ENCODE results near the gene CNTNAP5. TPM values are rescaled to one million over a fixed set of nuclear protein-coding genes. Genes with fewer than 3 reads are reported as not detected.

CNTNAP5 gene
- total RNA-seq, 1 experiment from 2014 or later: not detected

DNA sequence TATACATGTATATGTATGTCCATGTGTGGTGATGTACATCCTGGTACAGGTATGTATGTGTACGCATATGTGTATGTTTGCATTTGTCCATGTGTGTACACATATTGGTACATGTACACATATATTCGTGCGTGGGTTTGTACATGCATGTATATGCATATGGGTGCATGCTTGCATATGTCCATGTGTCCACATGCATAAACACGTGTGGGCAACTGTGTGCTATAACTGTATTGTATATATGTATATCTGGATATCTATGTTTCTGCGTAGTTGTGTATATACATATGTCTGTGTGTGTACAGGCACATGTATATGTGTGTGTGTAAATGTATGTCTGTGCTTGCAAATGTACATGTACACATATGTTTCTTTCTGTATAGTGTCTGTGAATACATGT is 858.5 kb downstream of the CNTNAP5 start:
- H3K27me3 ChIP-seq (ENCODE audit: control insufficient read depth, insufficient read depth, low read length): no peaks in the 10 kb centered on the region
- 0 out of 2 replicates have a peak, but pooled peaks cover 5% of the 10 kb centered on the region for H3K9me3 ChIP-seq (ENCODE audit: control insufficient read depth, insufficient read depth, low read depth, low read length)
- ATAC-seq: no peak
- no peak overlapping the region for H3K27ac ChIP-seq (ENCODE audit: low read length)
- no peak for DNase-seq (ENCODE audit: low read depth, low spot score)
- no peaks in the 10 kb centered on the region for H3K36me3 ChIP-seq (ENCODE audit: control insufficient read depth, insufficient read depth, low read length)
- no TSS peak for BruUV-seq (replicated peaks)
- no peak overlapping the region for H3K4me3 ChIP-seq (ENCODE audit: low read depth in 2 of 2, low read length in 2 of 2)
- in situ Hi-C loops (cut with HindIII; ENCODE audit: low pct_unique_long_range_greater_than_20kb, low sequenced_read_pairs): no loop called here
- ChIA-PET POLR2A (no interaction called here), CTCF (no interaction called here)
- no peaks in the 10 kb centered on the region for H3K4me1 ChIP-seq (ENCODE audit: control insufficient read depth, insufficient read depth, low read length)
- intact Hi-C loops (cut with micrococcal nuclease; ENCODE audit: unreplicated experiment): no loop called here
- TF ChIP-seq, protein P1, sequence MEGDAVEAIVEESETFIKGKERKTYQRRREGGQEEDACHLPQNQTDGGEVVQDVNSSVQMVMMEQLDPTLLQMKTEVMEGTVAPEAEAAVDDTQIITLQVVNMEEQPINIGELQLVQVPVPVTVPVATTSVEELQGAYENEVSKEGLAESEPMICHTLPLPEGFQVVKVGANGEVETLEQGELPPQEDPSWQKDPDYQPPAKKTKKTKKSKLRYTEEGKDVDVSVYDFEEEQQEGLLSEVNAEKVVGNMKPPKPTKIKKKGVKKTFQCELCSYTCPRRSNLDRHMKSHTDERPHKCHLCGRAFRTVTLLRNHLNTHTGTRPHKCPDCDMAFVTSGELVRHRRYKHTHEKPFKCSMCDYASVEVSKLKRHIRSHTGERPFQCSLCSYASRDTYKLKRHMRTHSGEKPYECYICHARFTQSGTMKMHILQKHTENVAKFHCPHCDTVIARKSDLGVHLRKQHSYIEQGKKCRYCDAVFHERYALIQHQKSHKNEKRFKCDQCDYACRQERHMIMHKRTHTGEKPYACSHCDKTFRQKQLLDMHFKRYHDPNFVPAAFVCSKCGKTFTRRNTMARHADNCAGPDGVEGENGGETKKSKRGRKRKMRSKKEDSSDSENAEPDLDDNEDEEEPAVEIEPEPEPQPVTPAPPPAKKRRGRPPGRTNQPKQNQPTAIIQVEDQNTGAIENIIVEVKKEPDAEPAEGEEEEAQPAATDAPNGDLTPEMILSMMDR (IDR thresholded peaks at IDR 0.05): no peak
- no peak for TF ChIP-seq POLR2AphosphoS5 (IDR thresholded peaks at IDR 0.05; ENCODE audit: low read depth, low read length)

DNA sequence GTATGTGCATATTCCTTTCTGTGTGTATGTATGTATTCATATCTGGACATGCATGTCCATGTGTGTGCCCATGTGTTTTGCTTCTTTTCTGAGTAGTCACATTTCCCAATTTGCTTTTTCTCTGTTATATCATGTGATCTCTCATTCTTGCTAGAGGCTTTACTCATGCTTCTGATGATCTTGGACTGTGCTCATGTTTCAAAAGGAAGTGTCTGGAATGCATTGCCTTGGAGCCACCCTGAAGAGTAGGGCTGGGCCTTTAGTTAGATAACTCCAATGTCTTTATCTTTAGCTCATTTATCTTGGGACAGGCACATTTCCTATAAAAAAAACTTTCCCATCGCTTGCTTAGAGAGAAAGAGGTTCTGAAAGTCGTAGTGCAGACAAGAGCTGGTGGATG is 859.2 kb downstream of the CNTNAP5 start:
- Histone ChIP-seq H3K36me3 (ENCODE audit: control insufficient read depth, insufficient read depth, low read length) (no peaks in the 10 kb centered on the region), H3K27me3 (ENCODE audit: control insufficient read depth, insufficient read depth, low read length) (no peaks in the 10 kb centered on the region), H3K27ac (ENCODE audit: low read length) (no peak overlapping the region), H3K4me1 (ENCODE audit: control insufficient read depth, insufficient read depth, low read length) (no peaks in the 10 kb centered on the region), H3K9me3 (ENCODE audit: control insufficient read depth, insufficient read depth, low read depth, low read length) (0 out of 2 replicates have a peak, but pooled peaks cover 5% of the 10 kb centered on the region), H3K4me3 (ENCODE audit: low read depth in 2 of 2, low read length in 2 of 2) (no peak overlapping the region)
- in situ Hi-C loops (cut with HindIII; ENCODE audit: low pct_unique_long_range_greater_than_20kb, low sequenced_read_pairs): no loop called here
- ChIA-PET CTCF (no interaction called here), POLR2A (no interaction called here)
- ATAC-seq (no peak), DNase-seq (ENCODE audit: low read depth, low spot score) (no peak)
- no TSS peak for BruUV-seq (replicated peaks)
- intact Hi-C loops (cut with micrococcal nuclease; ENCODE audit: unreplicated experiment): no loop called here
- TF ChIP-seq TCF7L2 (IDR thresholded peaks at IDR 0.05; ENCODE audit: low read depth, low read length) (no peak), POLR2AphosphoS5 (IDR thresholded peaks at IDR 0.05; ENCODE audit: low read depth, low read length) (no peak), SIN3A (IDR thresholded peaks at IDR 0.05; ENCODE audit: borderline replicate concordance, insufficient read depth, low read depth, low read length) (no peak)
- TF ChIP-seq, protein P2, sequence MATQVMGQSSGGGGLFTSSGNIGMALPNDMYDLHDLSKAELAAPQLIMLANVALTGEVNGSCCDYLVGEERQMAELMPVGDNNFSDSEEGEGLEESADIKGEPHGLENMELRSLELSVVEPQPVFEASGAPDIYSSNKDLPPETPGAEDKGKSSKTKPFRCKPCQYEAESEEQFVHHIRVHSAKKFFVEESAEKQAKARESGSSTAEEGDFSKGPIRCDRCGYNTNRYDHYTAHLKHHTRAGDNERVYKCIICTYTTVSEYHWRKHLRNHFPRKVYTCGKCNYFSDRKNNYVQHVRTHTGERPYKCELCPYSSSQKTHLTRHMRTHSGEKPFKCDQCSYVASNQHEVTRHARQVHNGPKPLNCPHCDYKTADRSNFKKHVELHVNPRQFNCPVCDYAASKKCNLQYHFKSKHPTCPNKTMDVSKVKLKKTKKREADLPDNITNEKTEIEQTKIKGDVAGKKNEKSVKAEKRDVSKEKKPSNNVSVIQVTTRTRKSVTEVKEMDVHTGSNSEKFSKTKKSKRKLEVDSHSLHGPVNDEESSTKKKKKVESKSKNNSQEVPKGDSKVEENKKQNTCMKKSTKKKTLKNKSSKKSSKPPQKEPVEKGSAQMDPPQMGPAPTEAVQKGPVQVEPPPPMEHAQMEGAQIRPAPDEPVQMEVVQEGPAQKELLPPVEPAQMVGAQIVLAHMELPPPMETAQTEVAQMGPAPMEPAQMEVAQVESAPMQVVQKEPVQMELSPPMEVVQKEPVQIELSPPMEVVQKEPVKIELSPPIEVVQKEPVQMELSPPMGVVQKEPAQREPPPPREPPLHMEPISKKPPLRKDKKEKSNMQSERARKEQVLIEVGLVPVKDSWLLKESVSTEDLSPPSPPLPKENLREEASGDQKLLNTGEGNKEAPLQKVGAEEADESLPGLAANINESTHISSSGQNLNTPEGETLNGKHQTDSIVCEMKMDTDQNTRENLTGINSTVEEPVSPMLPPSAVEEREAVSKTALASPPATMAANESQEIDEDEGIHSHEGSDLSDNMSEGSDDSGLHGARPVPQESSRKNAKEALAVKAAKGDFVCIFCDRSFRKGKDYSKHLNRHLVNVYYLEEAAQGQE (IDR thresholded peaks at IDR 0.05; ENCODE audit: insufficient read depth in 1 of 2, low read depth in 2 of 2, low read length in 1 of 2): no peak
- TF ChIP-seq, protein P1 (IDR thresholded peaks at IDR 0.05): no peak
